ENCODE data around the gene SMIM9.
"Not testable (repeated sequence)": the region's sequence is repeated elsewhere in the genome, so short reads cannot be mapped to it uniquely, and the experiment has no call there.

Gene SMIM9

GRCh38 chrX:154821523-154821922 lies 12.9 kb downstream of the SMIM9 start:
- Histone ChIP-seq H3K4me3 (replicated peaks; ENCODE audit: insufficient read depth, low read length) (no peak overlapping the region), H3K27me3 (ENCODE audit: insufficient read depth, poor library complexity, severe bottlenecking) (no peaks in the 10 kb centered on the region), H3K27ac (replicated peaks) (no peak overlapping the region)
- TF ChIP-seq GABPA (IDR thresholded peaks at IDR 0.05; ENCODE audit: low read depth), result no peak
- no peak for TF ChIP-seq SPI1 (IDR thresholded peaks at IDR 0.05; ENCODE audit: borderline replicate concordance, low read depth)
- no peak for TF ChIP-seq REST (IDR thresholded peaks at IDR 0.05; ENCODE audit: insufficient replicate concordance, low read depth)
- no peak for TF ChIP-seq CTCF (IDR thresholded peaks at IDR 0.05; ENCODE audit: insufficient read depth, low read length)
- no peak for TF ChIP-seq POLR2AphosphoS5 (IDR thresholded peaks at IDR 0.05; ENCODE audit: low read depth)
- DNase-seq (ENCODE audit: low read depth in 1 of 2, low spot score in 1 of 2), result no peak

GRCh38 chrX:154819771-154820341 lies 14.6 kb downstream of the SMIM9 start:
- DNase-seq (ENCODE audit: low read depth in 1 of 2, low spot score in 1 of 2), result no peak
- no peak overlapping the region for H3K27ac ChIP-seq (replicated peaks)
- TF ChIP-seq REST (IDR thresholded peaks at IDR 0.05; ENCODE audit: insufficient replicate concordance, low read depth), result no peak
- TF ChIP-seq SPI1 (IDR thresholded peaks at IDR 0.05; ENCODE audit: borderline replicate concordance, low read depth), result no peak
- TF ChIP-seq POLR2AphosphoS5 (IDR thresholded peaks at IDR 0.05; ENCODE audit: low read depth), result no peak
- no peak for TF ChIP-seq GABPA (IDR thresholded peaks at IDR 0.05; ENCODE audit: low read depth)
- no peak for TF ChIP-seq CTCF (IDR thresholded peaks at IDR 0.05; ENCODE audit: insufficient read depth, low read length)
- no peaks in the 10 kb centered on the region for H3K27me3 ChIP-seq (ENCODE audit: insufficient read depth, poor library complexity, severe bottlenecking)
- no peak overlapping the region for H3K4me3 ChIP-seq (replicated peaks; ENCODE audit: insufficient read depth, low read length)

- no peak overlapping the region for H3K27ac ChIP-seq (replicated peaks)
- no peak for DNase-seq (ENCODE audit: low read depth in 1 of 2, low spot score in 1 of 2)
- H3K27me3 ChIP-seq (ENCODE audit: insufficient read depth, poor library complexity, severe bottlenecking), result no peaks in the 10 kb centered on the region
- no peak overlapping the region for H3K4me3 ChIP-seq (replicated peaks; ENCODE audit: insufficient read depth, low read length)
- no peak for TF ChIP-seq SPI1 (IDR thresholded peaks at IDR 0.05; ENCODE audit: borderline replicate concordance, low read depth)
- TF ChIP-seq GABPA (IDR thresholded peaks at IDR 0.05; ENCODE audit: low read depth), result no peak
- TF ChIP-seq POLR2AphosphoS5 (IDR thresholded peaks at IDR 0.05; ENCODE audit: low read depth), result no peak
- TF ChIP-seq CTCF (IDR thresholded peaks at IDR 0.05; ENCODE audit: insufficient read depth, low read length), result no peak
Measured at GRCh38 chrX:154818916-154819770, 15.3 kb downstream of the SMIM9 start.

- not testable (repeated sequence) for H3K27ac ChIP-seq (replicated peaks); H3K4me3 ChIP-seq (replicated peaks; ENCODE audit: insufficient read depth, low read length); DNase-seq (ENCODE audit: low read depth in 1 of 2, low spot score in 1 of 2); H3K27me3 ChIP-seq (ENCODE audit: insufficient read depth, poor library complexity, severe bottlenecking)
Measured at GRCh38 chrX:154817048-154817618, 17.3 kb downstream of the SMIM9 start.

- H3K4me3 ChIP-seq (replicated peaks; ENCODE audit: insufficient read depth, low read length); H3K27me3 ChIP-seq (ENCODE audit: insufficient read depth, poor library complexity, severe bottlenecking); H3K27ac ChIP-seq (replicated peaks); DNase-seq (ENCODE audit: low read depth in 1 of 2, low spot score in 1 of 2): not testable (repeated sequence)
Measured at GRCh38 chrX:154816326-154816898, 18.1 kb downstream of the SMIM9 start.

Measured in HL-60 (cell line).